ENCODE measurements around the gene MESP1.

Gene MESP1

GRCh38 chr15:89758283-89758682, 7.2 kb upstream of the MESP1 start:
- no peaks in the 10 kb centered on the region for H3K9me3 ChIP-seq (ENCODE audit: control insufficient read depth, low read length)
- 84 to 85% methylated on average over 8 of the region's 8 CpGs for WGBS, 2 experiments
- H3K4me1 ChIP-seq (ENCODE audit: control insufficient read depth, insufficient read depth, low read length), result no peaks in the 10 kb centered on the region
- no peak overlapping the region for H3K4me3 ChIP-seq (ENCODE audit: insufficient read depth, low read depth, low read length)
- H3K27ac ChIP-seq (ENCODE audit: insufficient read depth, low read depth, low read length, poor library complexity, severe bottlenecking), result no peak overlapping the region
- no peaks in the 10 kb centered on the region for H3K27me3 ChIP-seq (ENCODE audit: control insufficient read depth, insufficient read depth, low read length, poor library complexity, severe bottlenecking)
- no peaks in the 10 kb centered on the region for H3K36me3 ChIP-seq (ENCODE audit: control insufficient read depth, insufficient read depth, low read length)

DNA sequence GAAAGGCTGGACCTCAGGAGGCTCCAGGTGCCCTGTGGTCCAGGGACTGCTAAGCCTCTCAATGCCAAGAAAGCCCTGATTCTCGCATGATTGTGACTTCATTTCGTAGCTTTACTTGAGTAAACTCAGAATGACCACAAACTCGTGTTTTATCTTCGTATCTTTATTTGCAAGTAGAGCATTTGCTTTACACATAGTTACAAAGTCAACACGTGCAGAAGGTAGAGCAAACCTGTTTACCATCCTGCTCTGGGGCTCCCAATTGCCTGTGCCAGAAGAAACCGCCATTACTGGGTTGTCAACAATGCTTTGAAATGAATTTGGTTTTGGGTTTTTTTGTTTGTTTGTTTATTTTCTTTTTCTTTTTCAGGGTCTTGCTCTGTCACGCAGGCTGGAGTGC, 5.8 kb upstream of the MESP1 start:
- 88 to 90% methylated on average over 7 of the region's 7 CpGs for WGBS, 2 experiments
- Histone ChIP-seq H3K36me3 (ENCODE audit: control insufficient read depth, insufficient read depth, low read length) (no peaks in the 10 kb centered on the region), H3K4me3 (ENCODE audit: insufficient read depth, low read depth, low read length) (no peak overlapping the region), H3K4me1 (ENCODE audit: control insufficient read depth, insufficient read depth, low read length) (no peaks in the 10 kb centered on the region), H3K9me3 (ENCODE audit: control insufficient read depth, low read length) (no peaks in the 10 kb centered on the region), H3K27ac (ENCODE audit: insufficient read depth, low read depth, low read length, poor library complexity, severe bottlenecking) (no peak overlapping the region), H3K27me3 (ENCODE audit: control insufficient read depth, insufficient read depth, low read length, poor library complexity, severe bottlenecking) (peaks cover 6% of the 10 kb centered on the region)

DNA sequence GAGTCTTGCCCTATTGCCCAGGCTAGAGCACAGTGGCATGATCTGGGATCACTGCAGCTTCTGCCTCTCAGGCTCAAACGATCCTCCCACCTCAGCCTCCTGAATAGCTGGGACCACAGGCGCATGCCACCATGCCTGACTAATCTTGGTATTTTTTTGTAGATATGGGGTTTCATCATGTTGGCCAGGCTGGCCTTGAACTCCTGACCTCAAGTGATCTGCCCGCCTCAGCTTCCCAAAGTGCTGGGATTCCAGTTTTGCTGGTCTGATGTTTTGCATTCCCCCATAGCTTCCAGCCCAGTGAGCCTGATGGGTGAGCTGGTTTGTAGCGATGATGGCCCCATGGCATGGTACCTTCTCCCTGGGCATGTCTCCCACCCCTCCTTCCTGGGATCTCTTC, 4.7 kb upstream of the MESP1 start:
- Histone ChIP-seq H3K36me3 (ENCODE audit: control insufficient read depth, insufficient read depth, low read length) (no peaks in the 10 kb centered on the region), H3K27ac (ENCODE audit: insufficient read depth, low read depth, low read length, poor library complexity, severe bottlenecking) (no peak overlapping the region), H3K27me3 (ENCODE audit: control insufficient read depth, insufficient read depth, low read length, poor library complexity, severe bottlenecking) (peaks cover 18% of the 10 kb centered on the region), H3K9me3 (ENCODE audit: control insufficient read depth, low read length) (no peaks in the 10 kb centered on the region), H3K4me3 (ENCODE audit: insufficient read depth, low read depth, low read length) (no peak overlapping the region), H3K4me1 (ENCODE audit: control insufficient read depth, insufficient read depth, low read length) (peaks cover 2% of the 10 kb centered on the region)
- 91 to 95% methylated on average over 4 of the region's 4 CpGs for WGBS, 2 experiments

DNA sequence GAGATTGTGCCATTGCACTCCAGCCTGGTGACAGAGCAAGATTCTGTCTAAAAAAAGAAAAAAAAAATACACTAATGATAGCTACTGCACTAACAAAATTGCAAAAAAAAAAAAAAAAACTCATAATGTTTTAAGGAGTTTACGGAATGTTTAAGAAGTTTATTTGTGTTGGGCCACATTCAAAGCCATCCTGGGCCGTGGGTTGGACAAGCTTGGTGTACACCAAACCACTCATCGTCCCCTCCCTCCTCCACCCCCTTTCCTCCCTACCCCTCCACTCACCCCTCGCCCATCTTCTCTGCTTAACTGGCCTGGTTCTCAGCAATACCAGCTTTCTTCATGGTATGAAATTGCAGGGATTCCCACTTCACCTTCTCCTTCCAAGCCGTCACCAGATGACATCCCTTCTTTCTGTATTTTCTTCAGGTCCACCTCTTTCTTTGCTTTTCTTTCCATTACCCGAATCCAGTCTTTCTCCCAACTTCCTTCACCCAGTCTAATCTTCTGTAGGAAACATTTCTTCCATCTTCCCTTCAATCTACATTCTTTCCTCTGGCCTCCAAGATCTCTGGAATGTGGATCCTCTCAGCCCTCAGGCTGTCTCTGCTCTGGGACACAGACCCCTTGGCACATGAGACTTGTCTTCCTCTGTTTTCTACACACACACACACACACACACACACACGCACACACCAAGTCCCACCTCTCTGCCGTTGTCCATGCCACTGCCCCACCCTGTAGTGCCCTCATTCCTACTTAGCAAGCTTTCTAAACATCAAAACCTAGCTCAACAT, 3.5 kb upstream of the MESP1 start:
- Histone ChIP-seq H3K36me3 (ENCODE audit: control insufficient read depth, insufficient read depth, low read length) (no peaks in the 10 kb centered on the region), H3K27me3 (ENCODE audit: control insufficient read depth, insufficient read depth, low read length, poor library complexity, severe bottlenecking) (peaks cover 30% of the 10 kb centered on the region)
- 88% methylated on average over 8 of the region's 8 CpGs for WGBS, 2 experiments

DNA sequence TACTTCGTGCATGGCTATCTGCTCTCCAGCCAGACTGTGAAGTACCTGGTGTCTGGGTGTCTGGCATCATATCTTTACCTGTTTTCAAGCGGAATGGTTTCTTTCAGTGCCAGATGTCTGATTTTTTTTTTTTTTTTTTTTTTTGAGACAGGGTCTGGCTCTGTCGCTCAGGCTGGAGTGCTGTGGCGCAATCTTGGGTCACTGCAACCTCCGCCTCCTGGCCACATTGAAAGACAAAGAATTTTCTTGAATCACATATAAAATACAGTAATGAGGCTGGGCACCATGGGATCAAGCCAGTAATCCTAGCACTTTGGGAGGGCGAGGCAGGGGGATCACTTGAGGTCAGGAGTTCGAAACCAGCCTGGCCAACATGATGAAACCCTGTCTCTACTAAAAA, 2.8 kb upstream of the MESP1 start:
- H3K27ac ChIP-seq (ENCODE audit: insufficient read depth, low read depth, low read length, poor library complexity, severe bottlenecking), result no peak overlapping the region
- H3K36me3 ChIP-seq (ENCODE audit: control insufficient read depth, insufficient read depth, low read length), result no peaks in the 10 kb centered on the region
- H3K4me1 ChIP-seq (ENCODE audit: control insufficient read depth, insufficient read depth, low read length), result peaks cover 2% of the 10 kb centered on the region
- H3K27me3 ChIP-seq (ENCODE audit: control insufficient read depth, insufficient read depth, low read length, poor library complexity, severe bottlenecking), result peaks cover 37% of the 10 kb centered on the region
- WGBS, 2 experiments, result 90 to 92% methylated on average over 7 of the region's 7 CpGs
- H3K4me3 ChIP-seq (ENCODE audit: insufficient read depth, low read depth, low read length), result no peak overlapping the region
- H3K9me3 ChIP-seq (ENCODE audit: control insufficient read depth, low read length), result no peaks in the 10 kb centered on the region

More for the DNA sequence above, 3.5 kb upstream of the MESP1 start:
- H3K9me3 ChIP-seq (ENCODE audit: control insufficient read depth, low read length), result no peaks in the 10 kb centered on the region
- peaks cover 2% of the 10 kb centered on the region for H3K4me1 ChIP-seq (ENCODE audit: control insufficient read depth, insufficient read depth, low read length)
- no peak overlapping the region for H3K27ac ChIP-seq (ENCODE audit: insufficient read depth, low read depth, low read length, poor library complexity, severe bottlenecking)
- no peak overlapping the region for H3K4me3 ChIP-seq (ENCODE audit: insufficient read depth, low read depth, low read length)

DNA sequence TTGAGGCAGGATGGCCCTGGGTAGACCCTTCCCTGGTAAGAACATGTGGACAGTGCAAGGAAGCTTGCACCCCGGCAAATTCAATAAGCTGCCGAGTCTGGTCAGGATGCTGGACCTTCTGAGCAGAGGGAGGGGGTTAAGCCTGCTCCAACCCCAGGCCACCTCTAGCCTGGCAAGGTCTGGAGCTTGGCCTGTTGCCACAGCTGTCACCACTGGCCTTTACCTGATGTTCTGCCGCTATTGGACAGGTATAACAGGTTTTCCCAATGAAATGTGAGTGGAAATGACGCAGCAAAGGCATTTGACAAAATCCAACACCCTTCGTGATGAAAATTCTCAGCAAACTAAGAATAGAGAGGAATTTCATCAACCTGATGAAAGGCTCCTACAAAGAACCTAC, 699 bp upstream of the MESP1 start:
- H3K4me3 ChIP-seq (ENCODE audit: insufficient read depth, low read depth, low read length), result no peak overlapping the region
- WGBS, 2 experiments, result 85 to 88% methylated on average over 5 of the region's 5 CpGs
- no peaks in the 10 kb centered on the region for H3K36me3 ChIP-seq (ENCODE audit: control insufficient read depth, insufficient read depth, low read length)
- no peak overlapping the region for H3K27ac ChIP-seq (ENCODE audit: insufficient read depth, low read depth, low read length, poor library complexity, severe bottlenecking)
- H3K9me3 ChIP-seq (ENCODE audit: control insufficient read depth, low read length), result no peaks in the 10 kb centered on the region
- H3K27me3 ChIP-seq (ENCODE audit: control insufficient read depth, insufficient read depth, low read length, poor library complexity, severe bottlenecking), result peaks cover 58% of the 10 kb centered on the region
- H3K4me1 ChIP-seq (ENCODE audit: control insufficient read depth, insufficient read depth, low read length), result peaks cover 2% of the 10 kb centered on the region

DNA sequence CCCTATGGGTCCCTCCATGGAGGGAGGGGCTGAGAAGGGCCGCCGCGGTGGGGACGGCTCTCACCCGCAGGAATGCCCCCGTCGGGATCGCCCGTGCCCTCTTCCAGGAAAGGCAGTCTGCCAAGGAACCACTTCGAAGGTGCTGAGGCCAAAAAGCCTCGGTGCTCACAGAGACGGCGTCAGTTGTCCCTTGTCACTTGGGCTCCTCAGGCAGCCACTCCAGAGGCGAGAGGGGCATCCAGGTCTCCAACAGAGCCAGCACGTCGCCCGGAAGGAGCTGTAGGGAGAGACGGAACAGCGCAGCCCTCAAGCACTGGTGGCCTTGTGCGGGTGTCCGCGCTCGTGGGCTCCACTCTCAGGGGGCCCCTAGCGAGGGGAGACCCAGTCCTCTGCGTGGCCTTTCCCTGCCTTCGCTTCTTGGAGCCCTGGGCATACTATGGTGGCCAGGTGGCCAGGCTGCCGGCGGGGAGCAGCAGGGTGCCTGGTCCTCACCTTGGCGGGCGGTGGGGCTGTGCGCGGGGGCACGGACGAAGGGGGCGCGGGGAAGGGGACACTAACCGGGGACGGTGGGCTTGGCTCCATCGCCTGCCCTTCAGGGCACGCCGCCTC, 994 bp downstream of the MESP1 start:
- Histone ChIP-seq H3K27ac (ENCODE audit: insufficient read depth, low read depth, low read length, poor library complexity, severe bottlenecking) (no peak overlapping the region), H3K4me1 (ENCODE audit: control insufficient read depth, insufficient read depth, low read length) (peaks cover 2% of the 10 kb centered on the region), H3K4me3 (ENCODE audit: insufficient read depth, low read depth, low read length) (peak overlapping the region; percentile 56), H3K27me3 (ENCODE audit: control insufficient read depth, insufficient read depth, low read length, poor library complexity, severe bottlenecking) (peaks cover 74% of the 10 kb centered on the region), H3K9me3 (ENCODE audit: control insufficient read depth, low read length) (no peaks in the 10 kb centered on the region), H3K36me3 (ENCODE audit: control insufficient read depth, insufficient read depth, low read length) (no peaks in the 10 kb centered on the region)
- WGBS, 2 experiments, result 5% methylated on average over 41 of the region's 41 CpGs

- WGBS, 2 experiments, result 39 to 53% methylated on average over 4 of the region's 4 CpGs
- H3K27me3 ChIP-seq (ENCODE audit: control insufficient read depth, insufficient read depth, low read length, poor library complexity, severe bottlenecking), result peaks cover 78% of the 10 kb centered on the region
- H3K4me3 ChIP-seq (ENCODE audit: insufficient read depth, low read depth, low read length), result no peak overlapping the region
- peaks cover 2% of the 10 kb centered on the region for H3K4me1 ChIP-seq (ENCODE audit: control insufficient read depth, insufficient read depth, low read length)
- H3K27ac ChIP-seq (ENCODE audit: insufficient read depth, low read depth, low read length, poor library complexity, severe bottlenecking), result no peak overlapping the region
- no peaks in the 10 kb centered on the region for H3K9me3 ChIP-seq (ENCODE audit: control insufficient read depth, low read length)
- H3K36me3 ChIP-seq (ENCODE audit: control insufficient read depth, insufficient read depth, low read length), result no peaks in the 10 kb centered on the region
Observed at GRCh38 chr15:89749526-89749925, 1.5 kb downstream of the MESP1 start.

DNA sequence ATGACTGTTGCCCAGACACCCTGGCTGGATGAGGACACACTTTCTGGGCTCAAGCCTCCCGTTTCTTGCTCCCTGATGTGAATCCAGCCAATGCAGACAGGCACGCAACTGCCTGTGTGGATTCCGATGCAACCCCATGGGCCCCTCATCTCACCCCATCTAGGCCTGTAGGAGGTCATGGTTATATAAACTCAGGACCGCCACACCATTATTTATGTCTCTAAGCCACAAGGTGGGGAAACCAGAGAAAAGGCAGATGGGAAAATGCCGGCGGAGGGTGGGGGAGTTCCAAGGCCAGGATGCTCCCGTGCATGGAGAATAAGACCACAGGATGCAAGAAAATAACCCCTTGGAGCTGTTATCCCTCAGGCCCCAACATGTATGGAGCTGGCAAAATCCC, 2.0 kb downstream of the MESP1 start:
- Histone ChIP-seq H3K36me3 (ENCODE audit: control insufficient read depth, insufficient read depth, low read length) (no peaks in the 10 kb centered on the region), H3K4me1 (ENCODE audit: control insufficient read depth, insufficient read depth, low read length) (peaks cover 2% of the 10 kb centered on the region), H3K27ac (ENCODE audit: insufficient read depth, low read depth, low read length, poor library complexity, severe bottlenecking) (no peak overlapping the region), H3K27me3 (ENCODE audit: control insufficient read depth, insufficient read depth, low read length, poor library complexity, severe bottlenecking) (peaks cover 80% of the 10 kb centered on the region), H3K4me3 (ENCODE audit: insufficient read depth, low read depth, low read length) (no peak overlapping the region), H3K9me3 (ENCODE audit: control insufficient read depth, low read length) (no peaks in the 10 kb centered on the region)
- WGBS, 2 experiments, result 42 to 47% methylated on average over 7 of the region's 7 CpGs

DNA sequence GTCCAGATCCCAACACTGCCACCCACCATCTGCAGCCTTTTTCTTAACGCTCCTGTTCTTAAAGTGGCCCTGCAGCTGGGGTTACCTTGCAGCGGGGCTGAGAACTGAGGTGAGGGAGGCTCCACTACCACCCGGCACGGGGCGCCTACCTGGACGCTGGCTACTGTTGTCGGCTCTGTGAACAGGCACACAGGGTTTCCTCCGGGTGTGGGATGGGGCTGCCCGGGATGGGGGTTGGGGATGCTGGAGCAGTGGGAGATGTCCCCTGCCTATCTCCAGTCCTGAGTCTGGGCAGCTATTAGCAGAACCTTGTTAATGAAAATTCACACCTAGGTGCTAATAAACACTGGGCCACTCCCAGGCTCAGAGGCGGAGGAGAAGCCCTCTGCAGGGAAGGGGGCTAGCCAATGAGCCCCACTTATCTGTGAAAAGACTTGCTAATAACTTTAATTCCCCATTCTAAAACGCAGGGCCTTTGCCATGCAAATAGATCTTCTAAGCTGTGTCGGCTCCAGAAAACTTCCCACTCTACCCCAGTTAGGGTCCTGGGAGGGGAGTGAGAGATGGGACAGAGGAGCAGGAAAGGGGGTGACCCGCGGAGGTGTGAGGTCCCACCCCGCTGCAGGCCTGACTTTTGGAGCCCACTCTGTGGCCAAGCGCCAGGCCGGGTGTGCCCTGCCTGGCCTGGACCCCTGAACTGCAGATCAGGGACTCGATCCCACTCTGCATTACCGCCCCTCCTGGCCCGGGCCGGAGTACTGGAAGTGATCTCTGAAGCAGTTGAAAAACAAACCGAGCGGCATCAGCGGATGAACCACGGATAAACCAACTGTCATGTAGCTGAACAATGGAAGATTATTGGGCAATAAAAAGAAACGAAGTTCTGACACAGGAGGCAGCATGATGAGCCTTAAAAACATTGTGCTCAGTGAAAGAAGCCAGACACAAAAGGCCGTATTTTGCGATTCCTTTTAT, 3.1 kb downstream of the MESP1 start:
- peaks cover 2% of the 10 kb centered on the region for H3K4me1 ChIP-seq (ENCODE audit: control insufficient read depth, insufficient read depth, low read length)
- no peaks in the 10 kb centered on the region for H3K36me3 ChIP-seq (ENCODE audit: control insufficient read depth, insufficient read depth, low read length)
- 10 to 13% methylated on average over 27 to 28 of the region's 28 CpGs for WGBS, 2 experiments
- H3K9me3 ChIP-seq (ENCODE audit: control insufficient read depth, low read length), result no peaks in the 10 kb centered on the region
- H3K4me3 ChIP-seq (ENCODE audit: insufficient read depth, low read depth, low read length), result no peak overlapping the region
- H3K27me3 ChIP-seq (ENCODE audit: control insufficient read depth, insufficient read depth, low read length, poor library complexity, severe bottlenecking), result peaks cover 80% of the 10 kb centered on the region
- H3K27ac ChIP-seq (ENCODE audit: insufficient read depth, low read depth, low read length, poor library complexity, severe bottlenecking), result no peak overlapping the region

All from ectodermal cell (in vitro differentiated cells).